Measurements from ENCODE around the gene RAPGEF6.

RAPGEF6 gene

DNA sequence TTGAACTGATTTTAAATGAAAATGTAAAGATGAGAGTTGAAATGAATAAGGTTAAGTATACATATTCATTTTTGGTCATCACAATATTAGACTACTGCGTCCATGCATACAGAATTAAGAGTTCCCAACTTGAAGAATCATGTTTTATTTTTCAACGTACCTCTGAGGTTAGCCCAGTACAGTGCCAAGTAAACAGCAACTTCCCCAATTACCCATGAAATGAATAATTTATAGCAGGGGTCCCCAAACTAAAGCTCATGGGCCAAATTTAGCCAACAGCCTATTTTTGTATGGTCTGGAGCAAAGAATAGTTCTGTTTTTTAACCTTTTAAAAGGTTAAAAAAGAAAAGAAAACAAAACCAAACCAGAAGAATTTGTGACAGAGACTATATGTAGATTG, 203.2 kb downstream of the RAPGEF6 start:
- ATAC-seq, result no peak
- TF ChIP-seq, protein P1, sequence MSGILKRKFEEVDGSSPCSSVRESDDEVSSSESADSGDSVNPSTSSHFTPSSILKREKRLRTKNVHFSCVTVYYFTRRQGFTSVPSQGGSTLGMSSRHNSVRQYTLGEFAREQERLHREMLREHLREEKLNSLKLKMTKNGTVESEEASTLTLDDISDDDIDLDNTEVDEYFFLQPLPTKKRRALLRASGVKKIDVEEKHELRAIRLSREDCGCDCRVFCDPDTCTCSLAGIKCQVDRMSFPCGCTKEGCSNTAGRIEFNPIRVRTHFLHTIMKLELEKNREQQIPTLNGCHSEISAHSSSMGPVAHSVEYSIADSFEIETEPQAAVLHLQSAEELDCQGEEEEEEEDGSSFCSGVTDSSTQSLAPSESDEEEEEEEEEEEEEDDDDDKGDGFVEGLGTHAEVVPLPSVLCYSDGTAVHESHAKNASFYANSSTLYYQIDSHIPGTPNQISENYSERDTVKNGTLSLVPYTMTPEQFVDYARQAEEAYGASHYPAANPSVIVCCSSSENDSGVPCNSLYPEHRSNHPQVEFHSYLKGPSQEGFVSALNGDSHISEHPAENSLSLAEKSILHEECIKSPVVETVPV (CRISPR knock-in tag; IDR thresholded peaks at IDR 0.05), result no peak
- TF ChIP-seq TCF4 (CRISPR knock-in tag; IDR thresholded peaks at IDR 0.05; ENCODE audit: borderline replicate concordance) (no peak), ISL1 (CRISPR knock-in tag; IDR thresholded peaks at IDR 0.05) (no peak), BACH2 (CRISPR knock-in tag; IDR thresholded peaks at IDR 0.05; ENCODE audit: borderline replicate concordance) (no peak), PPARA (CRISPR knock-in tag; IDR thresholded peaks at IDR 0.05; ENCODE audit: borderline replicate concordance) (no peak), TOX (CRISPR knock-in tag; IDR thresholded peaks at IDR 0.05; ENCODE audit: borderline replicate concordance) (no peak), ZFP3 (CRISPR knock-in tag; IDR thresholded peaks at IDR 0.05) (no peak), CSDC2 (CRISPR knock-in tag; IDR thresholded peaks at IDR 0.05) (no peak), ZNF565 (CRISPR knock-in tag; conservative IDR thresholded peaks at IDR 0.05; ENCODE audit: low read depth) (no peak), RARB (CRISPR knock-in tag; IDR thresholded peaks at IDR 0.05) (no peak), SNAI2 (CRISPR knock-in tag; IDR thresholded peaks at IDR 0.05) (no peak), ZC3H10 (CRISPR knock-in tag; IDR thresholded peaks at IDR 0.05) (no peak)
- TF ChIP-seq, protein P2, sequence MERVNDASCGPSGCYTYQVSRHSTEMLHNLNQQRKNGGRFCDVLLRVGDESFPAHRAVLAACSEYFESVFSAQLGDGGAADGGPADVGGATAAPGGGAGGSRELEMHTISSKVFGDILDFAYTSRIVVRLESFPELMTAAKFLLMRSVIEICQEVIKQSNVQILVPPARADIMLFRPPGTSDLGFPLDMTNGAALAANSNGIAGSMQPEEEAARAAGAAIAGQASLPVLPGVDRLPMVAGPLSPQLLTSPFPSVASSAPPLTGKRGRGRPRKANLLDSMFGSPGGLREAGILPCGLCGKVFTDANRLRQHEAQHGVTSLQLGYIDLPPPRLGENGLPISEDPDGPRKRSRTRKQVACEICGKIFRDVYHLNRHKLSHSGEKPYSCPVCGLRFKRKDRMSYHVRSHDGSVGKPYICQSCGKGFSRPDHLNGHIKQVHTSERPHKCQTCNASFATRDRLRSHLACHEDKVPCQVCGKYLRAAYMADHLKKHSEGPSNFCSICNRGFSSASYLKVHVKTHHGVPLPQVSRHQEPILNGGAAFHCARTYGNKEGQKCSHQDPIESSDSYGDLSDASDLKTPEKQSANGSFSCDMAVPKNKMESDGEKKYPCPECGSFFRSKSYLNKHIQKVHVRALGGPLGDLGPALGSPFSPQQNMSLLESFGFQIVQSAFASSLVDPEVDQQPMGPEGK (CRISPR knock-in tag; IDR thresholded peaks at IDR 0.05; ENCODE audit: borderline replicate concordance), result no peak
- TF ChIP-seq, protein P3, sequence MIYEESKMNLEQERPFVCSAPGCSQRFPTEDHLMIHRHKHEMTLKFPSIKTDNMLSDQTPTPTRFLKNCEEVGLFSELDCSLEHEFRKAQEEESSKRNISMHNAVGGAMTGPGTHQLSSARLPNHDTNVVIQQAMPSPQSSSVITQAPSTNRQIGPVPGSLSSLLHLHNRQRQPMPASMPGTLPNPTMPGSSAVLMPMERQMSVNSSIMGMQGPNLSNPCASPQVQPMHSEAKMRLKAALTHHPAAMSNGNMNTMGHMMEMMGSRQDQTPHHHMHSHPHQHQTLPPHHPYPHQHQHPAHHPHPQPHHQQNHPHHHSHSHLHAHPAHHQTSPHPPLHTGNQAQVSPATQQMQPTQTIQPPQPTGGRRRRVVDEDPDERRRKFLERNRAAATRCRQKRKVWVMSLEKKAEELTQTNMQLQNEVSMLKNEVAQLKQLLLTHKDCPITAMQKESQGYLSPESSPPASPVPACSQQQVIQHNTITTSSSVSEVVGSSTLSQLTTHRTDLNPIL (CRISPR knock-in tag; IDR thresholded peaks at IDR 0.05; ENCODE audit: low read depth), result no peak
- TF ChIP-seq, protein P4, sequence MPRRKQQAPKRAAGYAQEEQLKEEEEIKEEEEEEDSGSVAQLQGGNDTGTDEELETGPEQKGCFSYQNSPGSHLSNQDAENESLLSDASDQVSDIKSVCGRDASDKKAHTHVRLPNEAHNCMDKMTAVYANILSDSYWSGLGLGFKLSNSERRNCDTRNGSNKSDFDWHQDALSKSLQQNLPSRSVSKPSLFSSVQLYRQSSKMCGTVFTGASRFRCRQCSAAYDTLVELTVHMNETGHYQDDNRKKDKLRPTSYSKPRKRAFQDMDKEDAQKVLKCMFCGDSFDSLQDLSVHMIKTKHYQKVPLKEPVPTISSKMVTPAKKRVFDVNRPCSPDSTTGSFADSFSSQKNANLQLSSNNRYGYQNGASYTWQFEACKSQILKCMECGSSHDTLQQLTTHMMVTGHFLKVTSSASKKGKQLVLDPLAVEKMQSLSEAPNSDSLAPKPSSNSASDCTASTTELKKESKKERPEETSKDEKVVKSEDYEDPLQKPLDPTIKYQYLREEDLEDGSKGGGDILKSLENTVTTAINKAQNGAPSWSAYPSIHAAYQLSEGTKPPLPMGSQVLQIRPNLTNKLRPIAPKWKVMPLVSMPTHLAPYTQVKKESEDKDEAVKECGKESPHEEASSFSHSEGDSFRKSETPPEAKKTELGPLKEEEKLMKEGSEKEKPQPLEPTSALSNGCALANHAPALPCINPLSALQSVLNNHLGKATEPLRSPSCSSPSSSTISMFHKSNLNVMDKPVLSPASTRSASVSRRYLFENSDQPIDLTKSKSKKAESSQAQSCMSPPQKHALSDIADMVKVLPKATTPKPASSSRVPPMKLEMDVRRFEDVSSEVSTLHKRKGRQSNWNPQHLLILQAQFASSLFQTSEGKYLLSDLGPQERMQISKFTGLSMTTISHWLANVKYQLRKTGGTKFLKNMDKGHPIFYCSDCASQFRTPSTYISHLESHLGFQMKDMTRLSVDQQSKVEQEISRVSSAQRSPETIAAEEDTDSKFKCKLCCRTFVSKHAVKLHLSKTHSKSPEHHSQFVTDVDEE (CRISPR knock-in tag; IDR thresholded peaks at IDR 0.05), result no peak

DNA sequence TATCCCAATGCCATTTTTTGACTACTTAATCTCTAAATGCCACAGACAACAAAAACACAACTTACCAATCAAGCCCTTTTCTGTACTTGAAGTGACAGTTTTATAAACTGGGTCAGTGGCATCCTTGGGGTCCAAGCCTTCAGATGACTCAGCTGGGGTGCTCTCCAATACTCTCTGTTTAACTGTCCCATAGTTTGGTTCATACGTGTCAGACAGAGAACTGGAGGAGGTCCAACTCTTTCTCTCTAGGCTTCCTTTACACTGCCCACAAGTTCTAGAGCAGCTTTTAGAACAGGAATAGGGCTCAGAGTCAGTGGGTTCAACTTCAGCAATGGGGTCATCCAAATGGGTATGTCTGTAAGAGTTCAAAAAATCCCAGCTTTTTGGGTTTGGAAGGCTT, 204.2 kb downstream of the RAPGEF6 start:
- no peak for ATAC-seq
- TF ChIP-seq ZNF8 (CRISPR knock-in tag; IDR thresholded peaks at IDR 0.05) (no peak), ZFP30 (CRISPR knock-in tag; IDR thresholded peaks at IDR 0.05) (no peak), ZC3H10 (CRISPR knock-in tag; IDR thresholded peaks at IDR 0.05) (no peak), TOX (CRISPR knock-in tag; IDR thresholded peaks at IDR 0.05; ENCODE audit: borderline replicate concordance) (no peak), SNAI2 (CRISPR knock-in tag; IDR thresholded peaks at IDR 0.05) (no peak), PPARA (CRISPR knock-in tag; IDR thresholded peaks at IDR 0.05; ENCODE audit: borderline replicate concordance) (no peak)

DNA sequence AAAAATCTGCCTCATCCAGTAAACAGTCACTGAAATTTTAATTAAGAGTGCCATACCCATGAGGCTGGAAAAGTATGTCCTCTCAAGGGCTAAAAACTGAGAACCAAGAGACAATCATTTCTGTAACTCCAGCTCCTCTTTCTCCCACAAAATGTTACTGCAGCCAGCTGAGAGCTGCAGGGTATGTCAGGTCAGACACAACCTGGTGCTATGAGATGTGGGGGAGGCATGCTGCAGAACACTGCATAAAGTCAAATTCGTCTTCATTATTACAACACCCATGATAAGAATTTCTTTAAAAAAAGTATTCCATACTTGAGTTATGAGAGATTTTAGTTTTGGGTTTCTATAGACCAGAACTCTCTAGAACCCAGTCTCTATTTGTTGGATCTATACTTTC, 209.0 kb downstream of the RAPGEF6 start:
- TF ChIP-seq GLIS3 (CRISPR knock-in tag; IDR thresholded peaks at IDR 0.05) (no peak), ZNF565 (CRISPR knock-in tag; conservative IDR thresholded peaks at IDR 0.05; ENCODE audit: low read depth) (no peak), ZC3H10 (CRISPR knock-in tag; IDR thresholded peaks at IDR 0.05) (no peak), ZFP3 (CRISPR knock-in tag; IDR thresholded peaks at IDR 0.05) (no peak), ZNF8 (CRISPR knock-in tag; IDR thresholded peaks at IDR 0.05) (no peak), ARNTL (CRISPR knock-in tag; IDR thresholded peaks at IDR 0.05; ENCODE audit: borderline replicate concordance, low read depth) (no peak), ESRRG (CRISPR knock-in tag; IDR thresholded peaks at IDR 0.05) (no peak), ZFP30 (CRISPR knock-in tag; IDR thresholded peaks at IDR 0.05) (no peak), TCF4 (CRISPR knock-in tag; IDR thresholded peaks at IDR 0.05; ENCODE audit: borderline replicate concordance) (no peak), TOX (CRISPR knock-in tag; IDR thresholded peaks at IDR 0.05; ENCODE audit: borderline replicate concordance) (no peak), RARB (CRISPR knock-in tag; IDR thresholded peaks at IDR 0.05) (no peak), CSDC2 (CRISPR knock-in tag; IDR thresholded peaks at IDR 0.05) (no peak), ISL1 (CRISPR knock-in tag; IDR thresholded peaks at IDR 0.05) (no peak), PPARA (CRISPR knock-in tag; IDR thresholded peaks at IDR 0.05; ENCODE audit: borderline replicate concordance) (no peak), ZNF70 (CRISPR knock-in tag; IDR thresholded peaks at IDR 0.05) (no peak), SNAI2 (CRISPR knock-in tag; IDR thresholded peaks at IDR 0.05) (no peak)
- TF ChIP-seq, protein P1 (CRISPR knock-in tag; IDR thresholded peaks at IDR 0.05), result no peak
- TF ChIP-seq, protein P2 (CRISPR knock-in tag; IDR thresholded peaks at IDR 0.05; ENCODE audit: borderline replicate concordance), result no peak
- no peak for ATAC-seq
